K562 (cell line): ENCODE measurements around the gene CLEC12A. TPM values are rescaled to one million over a fixed set of nuclear protein-coding genes. Genes with fewer than 3 reads are reported as not detected.

Experiments used
- polyA plus RNA-seq, 8 experiments: library from polyadenylated mRNA; depleted of rRNA in 4 of 8; stranded (reverse) in 5 of 8; unstranded in 3 of 8; fragments of >200 nt; fragmentation: Nextera tagmentation in 2 of 8; fragmentation: Illumina TruSeq in 1 of 8; extraction: Ambion mirVana in 2 of 8; extraction: Trizol in 1 of 8; gene quantifications; 2 replicates each; pipeline versions ENCODE4 v1.2.1 to v1.2.3, GENCODE V29; 2011 to 2014; ENCODE audit warnings: inconsistent platforms in 1 of 8, missing spikeins in 1 of 8
- total RNA-seq, 7 experiments: library from RNA; depleted of rRNA in 6 of 7; stranded (reverse); fragments of >200 nt in 6 of 7; fragmentation: Illumina TruSeq in 2 of 7; extraction: Trizol in 2 of 7; gene quantifications; 2 replicates each; pipeline versions ENCODE4 v1.2.1 to v1.2.3, GENCODE V29; 2011 to 2021; ENCODE audit warnings: low replicate concordance in 1 of 7

CLEC12A gene
- total and polyA plus RNA-seq, 9 of the 15 experiments (the other 6 are each of a cell fraction or from before 2014, with no cell fraction given) = not detected

Other genes starting within 250 kb of the CLEC12A start
Only the 7 nearest of the 14 such genes appear.
- gene CLEC2B, start 102.1 kb upstream of the CLEC12A start, total RNA-seq (2014; rRNA removed) = 1.2 and 1.3 TPM in 2 replicates
- 2.3 and 2.8 TPM in 2 replicates for gene CLEC2B, start 102.1 kb upstream of the CLEC12A start, total RNA-seq (2014; rRNA removed; fragmentation: Illumina TruSeq; extraction: Trizol)
- 5.8 and 5.9 TPM in 2 replicates for gene CLEC2B, start 102.1 kb upstream of the CLEC12A start, total RNA-seq (2015; rRNA removed; fragmentation: Illumina TruSeq; extraction: Trizol)
- 1.8 and 2.1 TPM in 2 replicates for gene CLEC2B, start 102.1 kb upstream of the CLEC12A start, total RNA-seq (2021)
- gene CLEC2B, start 102.1 kb upstream of the CLEC12A start, polyA plus RNA-seq (2011; rRNA removed) = 3.2 and 6.6 TPM in 2 replicates
- 2.1 and 2.9 TPM in 2 replicates for gene CLEC2B, start 102.1 kb upstream of the CLEC12A start, polyA plus RNA-seq (2014; fragmentation: Illumina TruSeq; extraction: Trizol)
- 1 to 10 TPM; 4.3 to 5.2 TPM for gene CLEC2B, start 102.1 kb upstream of the CLEC12A start, polyA plus RNA-seq (2014; fragmentation: Nextera tagmentation; extraction: Ambion mirVana)
- 2.1 and 2.9 TPM in 2 replicates for gene CLEC2B, start 102.1 kb upstream of the CLEC12A start, polyA plus RNA-seq (2014; rRNA removed)
- gene KLRF2, start 89.9 kb upstream of the CLEC12A start, total RNA-seq (2014; rRNA removed) = not detected in 2 replicates
- gene KLRF2, start 89.9 kb upstream of the CLEC12A start, total RNA-seq (2014; rRNA removed; fragmentation: Illumina TruSeq; extraction: Trizol) = not detected in 2 replicates
- not detected in 2 replicates for gene KLRF2, start 89.9 kb upstream of the CLEC12A start, total RNA-seq (2015; rRNA removed; fragmentation: Illumina TruSeq; extraction: Trizol)
- gene KLRF2, start 89.9 kb upstream of the CLEC12A start, total RNA-seq (2021) = not detected in 2 replicates
- gene KLRF2, start 89.9 kb upstream of the CLEC12A start, polyA plus RNA-seq (2011; rRNA removed) = not detected in 2 replicates
- not detected in 2 replicates for gene KLRF2, start 89.9 kb upstream of the CLEC12A start, polyA plus RNA-seq (2014; fragmentation: Illumina TruSeq; extraction: Trizol)
- gene KLRF2, start 89.9 kb upstream of the CLEC12A start, polyA plus RNA-seq (2014; fragmentation: Nextera tagmentation; extraction: Ambion mirVana) = not detected
- gene KLRF2, start 89.9 kb upstream of the CLEC12A start, polyA plus RNA-seq (2014; rRNA removed) = not detected in 2 replicates
- gene CLEC2A, start 39.0 kb upstream of the CLEC12A start, total RNA-seq (2014; rRNA removed) = not detected in 2 replicates
- gene CLEC2A, start 39.0 kb upstream of the CLEC12A start, total RNA-seq (2014; rRNA removed; fragmentation: Illumina TruSeq; extraction: Trizol) = not detected in 2 replicates
- gene CLEC2A, start 39.0 kb upstream of the CLEC12A start, total RNA-seq (2015; rRNA removed; fragmentation: Illumina TruSeq; extraction: Trizol) = not detected in 2 replicates
- gene CLEC2A, start 39.0 kb upstream of the CLEC12A start, total RNA-seq (2021) = not detected in 2 replicates
- not detected in 2 replicates for gene CLEC2A, start 39.0 kb upstream of the CLEC12A start, polyA plus RNA-seq (2011; rRNA removed)
- gene CLEC2A, start 39.0 kb upstream of the CLEC12A start, polyA plus RNA-seq (2014; fragmentation: Illumina TruSeq; extraction: Trizol) = not detected in 2 replicates
- not detected for gene CLEC2A, start 39.0 kb upstream of the CLEC12A start, polyA plus RNA-seq (2014; fragmentation: Nextera tagmentation; extraction: Ambion mirVana)
- not detected in 2 replicates for gene CLEC2A, start 39.0 kb upstream of the CLEC12A start, polyA plus RNA-seq (2014; rRNA removed)
- gene CLEC1B, start 27.7 kb downstream of the CLEC12A start, total RNA-seq (2014; rRNA removed) = not detected in 2 replicates
- not detected in 2 replicates for gene CLEC1B, start 27.7 kb downstream of the CLEC12A start, total RNA-seq (2014; rRNA removed; fragmentation: Illumina TruSeq; extraction: Trizol)
- not detected in 2 replicates for gene CLEC1B, start 27.7 kb downstream of the CLEC12A start, total RNA-seq (2015; rRNA removed; fragmentation: Illumina TruSeq; extraction: Trizol)
- gene CLEC1B, start 27.7 kb downstream of the CLEC12A start, total RNA-seq (2021) = not detected in 2 replicates
- gene CLEC1B, start 27.7 kb downstream of the CLEC12A start, polyA plus RNA-seq (2011; rRNA removed) = not detected in 2 replicates
- gene CLEC1B, start 27.7 kb downstream of the CLEC12A start, polyA plus RNA-seq (2014; fragmentation: Illumina TruSeq; extraction: Trizol) = not detected in 2 replicates
- gene CLEC1B, start 27.7 kb downstream of the CLEC12A start, polyA plus RNA-seq (2014; fragmentation: Nextera tagmentation; extraction: Ambion mirVana) = not detected
- not detected in 2 replicates for gene CLEC1B, start 27.7 kb downstream of the CLEC12A start, polyA plus RNA-seq (2014; rRNA removed)
- gene CLEC12B, start 39.2 kb downstream of the CLEC12A start, total RNA-seq (2014; rRNA removed) = not detected in 2 replicates
- not detected in 2 replicates for gene CLEC12B, start 39.2 kb downstream of the CLEC12A start, total RNA-seq (2014; rRNA removed; fragmentation: Illumina TruSeq; extraction: Trizol)
- gene CLEC12B, start 39.2 kb downstream of the CLEC12A start, total RNA-seq (2015; rRNA removed; fragmentation: Illumina TruSeq; extraction: Trizol) = not detected in 2 replicates
- not detected in 2 replicates for gene CLEC12B, start 39.2 kb downstream of the CLEC12A start, total RNA-seq (2021)
- gene CLEC12B, start 39.2 kb downstream of the CLEC12A start, polyA plus RNA-seq (2011; rRNA removed) = not detected in 2 replicates
- gene CLEC12B, start 39.2 kb downstream of the CLEC12A start, polyA plus RNA-seq (2014; fragmentation: Illumina TruSeq; extraction: Trizol) = not detected in 2 replicates
- not detected for gene CLEC12B, start 39.2 kb downstream of the CLEC12A start, polyA plus RNA-seq (2014; fragmentation: Nextera tagmentation; extraction: Ambion mirVana)
- not detected in 2 replicates for gene CLEC12B, start 39.2 kb downstream of the CLEC12A start, polyA plus RNA-seq (2014; rRNA removed)
- not detected in 2 replicates for gene CLEC9A, start 59.3 kb downstream of the CLEC12A start, total RNA-seq (2014; rRNA removed)
- gene CLEC9A, start 59.3 kb downstream of the CLEC12A start, total RNA-seq (2014; rRNA removed; fragmentation: Illumina TruSeq; extraction: Trizol) = not detected in 2 replicates
- not detected in 2 replicates for gene CLEC9A, start 59.3 kb downstream of the CLEC12A start, total RNA-seq (2015; rRNA removed; fragmentation: Illumina TruSeq; extraction: Trizol)
- gene CLEC9A, start 59.3 kb downstream of the CLEC12A start, total RNA-seq (2021) = not detected in 2 replicates
- not detected in 2 replicates for gene CLEC9A, start 59.3 kb downstream of the CLEC12A start, polyA plus RNA-seq (2011; rRNA removed)
- gene CLEC9A, start 59.3 kb downstream of the CLEC12A start, polyA plus RNA-seq (2014; fragmentation: Illumina TruSeq; extraction: Trizol) = not detected in 2 replicates
- gene CLEC9A, start 59.3 kb downstream of the CLEC12A start, polyA plus RNA-seq (2014; fragmentation: Nextera tagmentation; extraction: Ambion mirVana) = not detected
- gene CLEC9A, start 59.3 kb downstream of the CLEC12A start, polyA plus RNA-seq (2014; rRNA removed) = not detected in 2 replicates
- gene CLEC1A, start 127.6 kb downstream of the CLEC12A start, total RNA-seq (2014; rRNA removed) = not detected in 2 replicates
- gene CLEC1A, start 127.6 kb downstream of the CLEC12A start, total RNA-seq (2014; rRNA removed; fragmentation: Illumina TruSeq; extraction: Trizol) = not detected in 2 replicates
- not detected in 2 replicates for gene CLEC1A, start 127.6 kb downstream of the CLEC12A start, total RNA-seq (2015; rRNA removed; fragmentation: Illumina TruSeq; extraction: Trizol)
- not detected in 2 replicates for gene CLEC1A, start 127.6 kb downstream of the CLEC12A start, total RNA-seq (2021)
- gene CLEC1A, start 127.6 kb downstream of the CLEC12A start, polyA plus RNA-seq (2011; rRNA removed) = not detected in 2 replicates
- not detected in 2 replicates for gene CLEC1A, start 127.6 kb downstream of the CLEC12A start, polyA plus RNA-seq (2014; fragmentation: Illumina TruSeq; extraction: Trizol)
- gene CLEC1A, start 127.6 kb downstream of the CLEC12A start, polyA plus RNA-seq (2014; fragmentation: Nextera tagmentation; extraction: Ambion mirVana) = under 1 TPM in 1 of 2 experiments, not detected in 1; 0.04 TPM
- not detected in 2 replicates for gene CLEC1A, start 127.6 kb downstream of the CLEC12A start, polyA plus RNA-seq (2014; rRNA removed)